ENCODE results near the gene DNAH12.

DNAH12 gene

GRCh38 chr3:57544181-57545125 lies at the start of gene DNAH12:
Gene DNAH12, minus strand, starts transcription at chr3:57544344. Its CDS starts 1,474 bp downstream, at chr3:57542870.
- peak in 28 of 42 donors; percentile 5 to 50 (median 24) for DNase-seq
- intact Hi-C loops (cut with DNase I) = no loop called here

- no peak for DNase-seq
- intact Hi-C loops (cut with DNase I) = no loop called here
These were observed 48.2 kb upstream of the DNAH12 start for GRCh38 chr3:57592306-57592705.

- no peak for DNase-seq
- intact Hi-C loops (cut with DNase I) = no loop called here
These were observed 43.8 kb upstream of the DNAH12 start for GRCh38 chr3:57587905-57588304.

GRCh38 chr3:57586778-57587177 lies 42.6 kb upstream of the DNAH12 start:
- DNase-seq = no peak
- intact Hi-C loops (cut with DNase I) = no loop called here

GRCh38 chr3:57583544-57583943 lies 39.4 kb upstream of the DNAH12 start:
- DNase-seq = no peak
- intact Hi-C loops (cut with DNase I) = no loop called here

GRCh38 chr3:57582474-57583168 lies 38.5 kb upstream of the DNAH12 start:
- intact Hi-C loops (cut with DNase I) = no loop called here
- DNase-seq = no peak

- no peak for DNase-seq
- intact Hi-C loops (cut with DNase I) = no loop called here
These were observed 33.7 kb upstream of the DNAH12 start for GRCh38 chr3:57577801-57578200.

GRCh38 chr3:57575966-57576626 lies 32.0 kb upstream of the DNAH12 start:
- DNase-seq = no peak
- intact Hi-C loops (cut with DNase I) = no loop called here

GRCh38 chr3:57572096-57572495 lies 28.0 kb upstream of the DNAH12 start:
- intact Hi-C loops (cut with DNase I) = no loop called here
- DNase-seq = no peak

GRCh38 chr3:57570878-57571277 lies 26.7 kb upstream of the DNAH12 start:
- intact Hi-C loops (cut with DNase I) = no loop called here
- DNase-seq = no peak

- DNase-seq = no peak
- intact Hi-C loops (cut with DNase I) = no loop called here
These were observed 25.8 kb upstream of the DNAH12 start for GRCh38 chr3:57569859-57570450.

- no peak for DNase-seq
- intact Hi-C loops (cut with DNase I) = loop anchor here (5.0 kb wide), 1 partner anchor 198 kb away; the partner anchor contains the start of gene SLMAP
These were observed 15.4 kb upstream of the DNAH12 start for GRCh38 chr3:57559526-57559925.

- peak in 3 of 42 donors; percentile 18 to 28 (median 27) for DNase-seq
- intact Hi-C loops (cut with DNase I) = loop anchor here (5.0 kb wide), 1 partner anchor 200 kb away; the partner anchor contains the start of gene SLMAP
These were observed 13.0 kb upstream of the DNAH12 start for GRCh38 chr3:57557085-57557537.

- peak in 33 of 42 donors; percentile 5 to 63 (median 38) for DNase-seq
- intact Hi-C loops (cut with DNase I) = loop anchor here (1.0 to 5.0 kb wide), 2 partner anchors 41 to 201 kb away; partner anchors contain the start of genes ARF4 and SLMAP
These were observed 12.4 kb upstream of the DNAH12 start for GRCh38 chr3:57556459-57557084.

GRCh38 chr3:57555738-57556458 lies 11.8 kb upstream of the DNAH12 start, which contains the start of gene PDE12:
Gene PDE12, plus strand, starts transcription at chr3:57556274. Its CDS starts 106 bp downstream, at chr3:57556380.
- peak; percentile 79 to 96 (median 91) for DNase-seq
- intact Hi-C loops (cut with DNase I) = loop anchor here (1.0 to 5.0 kb wide), 2 partner anchors 41 to 201 kb away; partner anchors contain the start of genes ARF4 and SLMAP

GRCh38 chr3:57555306-57555705 lies 11.2 kb upstream of the DNAH12 start:
- peak in 2 of 42 donors; percentile 8 to 21 for DNase-seq
- intact Hi-C loops (cut with DNase I) = loop anchor here (5.0 kb wide), 1 partner anchor 202 kb away; the partner anchor contains the start of gene SLMAP

- intact Hi-C loops (cut with DNase I) = no loop called here
- DNase-seq = no peak
These were observed 2.5 kb upstream of the DNAH12 start for GRCh38 chr3:57546616-57547015.

Data from head of caudate nucleus (tissue), 42 donors.